Fibroblast of the aortic adventitia (primary cell): ENCODE results near the gene ERN2. TPM values are rescaled to one million over a fixed set of nuclear protein-coding genes. Genes with fewer than 3 reads are reported as not detected.
A peak's percentile ranks its signal among the peaks of the same experiment; 100 is the strongest.

ENCODE experiments used
- DNase-seq: peaks from one replicate; pipeline ENCODE4 v3.0.0-alpha.2; 2010; ENCODE audit warnings: low read depth
- H3K4me3 ChIP-seq: 2 replicates; pipeline ENCODE4 v1.5.1; 2011; ENCODE audit warnings: low read depth, mild to moderate bottlenecking, control low read depth, low read length, moderate library complexity
- CTCF ChIP-seq: IDR thresholded peaks from 2 replicates; pipeline ENCODE4 v1.5.1; 2011; ENCODE audit warnings: mild to moderate bottlenecking, low read length, control low read depth, inconsistent platforms; ENCODE audit not compliant: insufficient read depth
- total RNA-seq: library from RNA; depleted of rRNA; stranded (reverse); fragments of >200 nt; gene quantifications from 2 replicates; pipeline ENCODE4 v1.2.3, GENCODE V29; 2012; ENCODE audit warnings: low replicate concordance

The ERN2 gene
- total RNA-seq, 1 donor: not detected

- no peak for TF ChIP-seq CTCF
- no peak overlapping the region for H3K4me3 ChIP-seq
- no peak for DNase-seq
Measured at GRCh38 chr16:23683487-23683886, 29.5 kb downstream of the ERN2 start.

- DNase-seq: peak; percentile 68
- no peak overlapping the region for H3K4me3 ChIP-seq
- no peak for TF ChIP-seq CTCF
Measured at GRCh38 chr16:23682181-23682580, 30.8 kb downstream of the ERN2 start.

- no peak for TF ChIP-seq CTCF
- H3K4me3 ChIP-seq: peak overlapping the region; percentile 71
- no peak for DNase-seq
Measured at GRCh38 chr16:23679986-23680336, 33.1 kb downstream of the ERN2 start.

- TF ChIP-seq CTCF: no peak
- DNase-seq: peak; percentile 27
- H3K4me3 ChIP-seq: peak overlapping the region; percentile 71
Measured at GRCh38 chr16:23679274-23679985, 33.6 kb downstream of the ERN2 start.

GRCh38 chr16:23678430-23679273 is 34.4 kb downstream of the ERN2 start, which contains the start of gene PLK1:
TSS of gene PLK1 (plus strand) at chr16:23678889. CDS start at chr16:23678933, 44 bp downstream.
- TF ChIP-seq CTCF: peak; percentile 48
- peak within 1 kb of the TSS; percentile 71 for H3K4me3 ChIP-seq
- peak; percentile 72 for DNase-seq

GRCh38 chr16:23676924-23677480 is 36.0 kb downstream of the ERN2 start:
- H3K4me3 ChIP-seq: no peak overlapping the region
- DNase-seq: peak; percentile 17
- TF ChIP-seq CTCF: no peak
